GM18868 (cell line): ENCODE results near the gene CREB3L1.

ENCODE experiments used
- ATAC-seq: cut with Tn5 transposase; IDR thresholded peaks from one replicate; pipeline ENCODE4 v1.9.1; 2021; ENCODE audit warnings: mild to moderate bottlenecking, moderate library complexity; ENCODE audit not compliant: unreplicated experiment

The CREB3L1 gene

GRCh38 chr11:46363031-46363407 is 85.6 kb downstream of the CREB3L1 start:
- ATAC-seq, result no peak

- no peak for ATAC-seq
Observed at GRCh38 chr11:46363455-46364005, 86.1 kb downstream of the CREB3L1 start.

- no peak for ATAC-seq
Observed at GRCh38 chr11:46364056-46364455, 86.6 kb downstream of the CREB3L1 start.

GRCh38 chr11:46364791-46365190 is 87.3 kb downstream of the CREB3L1 start:
- ATAC-seq, result no peak

GRCh38 chr11:46366260-46366659 is 88.8 kb downstream of the CREB3L1 start:
- no peak for ATAC-seq

- no peak for ATAC-seq
Observed at GRCh38 chr11:46366661-46367161, 89.2 kb downstream of the CREB3L1 start.

- peak; percentile 81 for ATAC-seq
Observed at GRCh38 chr11:46367244-46367915, 89.9 kb downstream of the CREB3L1 start.

GRCh38 chr11:46367916-46368267 is 90.4 kb downstream of the CREB3L1 start:
- ATAC-seq, result no peak

GRCh38 chr11:46369458-46370152 is 92.1 kb downstream of the CREB3L1 start:
- ATAC-seq, result peak; percentile 58

GRCh38 chr11:46370253-46370652 is 92.8 kb downstream of the CREB3L1 start:
- no peak for ATAC-seq
